IMR-90 (cell line): ENCODE measurements around the gene RUBCN. TPM values are rescaled to one million over a fixed set of nuclear protein-coding genes. Genes with fewer than 3 reads are reported as not detected.

Experiments used
- ATAC-seq: fragments of 200-7000 bp; cut with Tn5 transposase; 2 replicates; pipeline ENCODE4 v1.9.1; 2020; ENCODE audit warnings: low read depth, mild to moderate bottlenecking, moderate library complexity
- BruUV-seq: library from RNA; stranded (reverse); fragments of 400-500 nt; replicated peaks from 2 replicates; lab custom pipeline; 2021; lab: Mats Ljungman, UMichigan
- CTCF ChIA-PET: fragments of 300-600 bp; formaldehyde crosslinking; extraction: SDS; loops from one replicate; lab custom pipeline; 2021; ENCODE audit warnings: antibody characterized with exemption; lab: Yijun Ruan, JAX
- POLR2A ChIA-PET: fragments of 300-600 bp; sonication (Branson Sonifier 250); formaldehyde crosslinking; loops from one replicate; lab custom pipeline; 2022; ENCODE audit warnings: antibody characterized with exemption; ENCODE audit not compliant: unreplicated experiment; lab: Charles Lee
- DNase-seq: peaks from one replicate; pipeline ENCODE4 v3.0.0; 2013
- H2AFZ ChIP-seq: replicated peaks from 2 replicates; pipeline ENCODE3; 2013; ENCODE audit warnings: low read length, mild to moderate bottlenecking; ENCODE audit not compliant: poor library complexity
- H2AK5ac ChIP-seq: 2 replicates; pipeline ENCODE4 v1.6.1; 2013; ENCODE audit warnings: low read depth, low read length, inconsistent platforms
- H2AK9ac ChIP-seq: replicated peaks from 2 replicates; pipeline ENCODE3; 2013; ENCODE audit warnings: mild to moderate bottlenecking, low read depth, low read length, moderate library complexity; ENCODE audit not compliant: poor library complexity
- H2BK120ac ChIP-seq: 2 replicates; pipeline ENCODE4 v1.6.1; 2013; ENCODE audit warnings: low read depth, low read length, inconsistent platforms
- H2BK15ac ChIP-seq: 3 replicates; pipeline ENCODE4 v1.6.1; 2013; ENCODE audit warnings: low read depth, low read length, inconsistent platforms
- H2BK20ac ChIP-seq: 2 replicates; pipeline ENCODE4 v1.6.1; 2013; ENCODE audit warnings: low read depth, mild to moderate bottlenecking, inconsistent platforms, low read length, moderate library complexity
- H2BK5ac ChIP-seq: 2 replicates; pipeline ENCODE4 v1.6.1; 2013; ENCODE audit warnings: mild to moderate bottlenecking, low read depth, low read length, inconsistent platforms; ENCODE audit not compliant: poor library complexity, severe bottlenecking
- H3K14ac ChIP-seq: replicated peaks from 2 replicates; pipeline ENCODE4 v1.6.1; 2013; ENCODE audit warnings: low read depth, low read length, inconsistent platforms
- H3K18ac ChIP-seq: 2 replicates; pipeline ENCODE4 v1.6.1; 2013; ENCODE audit warnings: low read depth, low read length, control low read depth
- H3K23ac ChIP-seq: 2 replicates; pipeline ENCODE4 v1.6.1; 2013; ENCODE audit warnings: low read depth, low read length, inconsistent platforms
- H3K27ac ChIP-seq: 2 replicates; pipeline ENCODE4 v1.5.1; 2013; ENCODE audit warnings: mild to moderate bottlenecking, control low read depth, low read length; ENCODE audit not compliant: insufficient read depth
- H3K27me3 ChIP-seq: 2 replicates; pipeline ENCODE4 v1.6.1; 2013; ENCODE audit warnings: low read length; ENCODE audit not compliant: control insufficient read depth, insufficient read depth
- H3K36me3 ChIP-seq: 2 replicates; pipeline ENCODE4 v1.6.1; 2013; ENCODE audit warnings: low read length, mixed read lengths; ENCODE audit not compliant: control insufficient read depth, insufficient read depth
- H3K4ac ChIP-seq: 2 replicates; pipeline ENCODE4 v1.6.1; 2013; ENCODE audit warnings: low read depth, low read length, inconsistent platforms
- H3K4me1 ChIP-seq: 2 replicates; pipeline ENCODE4 v1.6.1; 2013; ENCODE audit warnings: low read length, mixed read lengths; ENCODE audit not compliant: control insufficient read depth, insufficient read depth
- H3K4me2 ChIP-seq: 2 replicates; pipeline ENCODE4 v1.6.1; 2013; ENCODE audit warnings: low read depth, mild to moderate bottlenecking, control low read depth, low read length, moderate library complexity
- H3K4me3 ChIP-seq: 2 replicates; pipeline ENCODE4 v1.5.1; 2013; ENCODE audit warnings: low read depth, mild to moderate bottlenecking, control low read depth, low read length, moderate library complexity; ENCODE audit not compliant: insufficient read depth
- H3K56ac ChIP-seq: 2 replicates; pipeline ENCODE4 v1.6.1; 2013; ENCODE audit warnings: low read length, inconsistent platforms; ENCODE audit not compliant: insufficient read depth; ENCODE audit errors: extremely low read depth
- H3K79me1 ChIP-seq, 2 experiments: 2 replicates each; pipeline ENCODE4 v1.6.1; 2013; ENCODE audit warnings: low read length in 2 of 2, inconsistent platforms in 1 of 2, low read depth in 1 of 2
- H3K9ac ChIP-seq: 2 replicates; pipeline ENCODE4 v1.6.1; 2013; ENCODE audit warnings: low read depth, low read length, control low read depth
- H3K9me1 ChIP-seq: 2 replicates; pipeline ENCODE4 v1.6.1; 2013; ENCODE audit warnings: low read length, inconsistent platforms; ENCODE audit not compliant: insufficient read depth
- H3K9me3 ChIP-seq: 2 replicates; pipeline ENCODE4 v1.6.1; 2013; ENCODE audit warnings: low read length; ENCODE audit not compliant: control insufficient read depth, insufficient read depth
- H4K20me1 ChIP-seq: 2 replicates; pipeline ENCODE4 v1.6.1; 2013; ENCODE audit warnings: low read length, inconsistent platforms; ENCODE audit not compliant: insufficient read depth
- H4K5ac ChIP-seq: 2 replicates; pipeline ENCODE4 v1.6.1; 2013; ENCODE audit warnings: mild to moderate bottlenecking, low read depth, low read length, control low read depth
- H4K8ac ChIP-seq, 2 experiments: 2 replicates each; pipeline ENCODE4 v1.6.1; 2013; ENCODE audit warnings: low read depth in 2 of 2, low read length in 2 of 2, control low read depth in 1 of 2, inconsistent platforms in 1 of 2
- H4K91ac ChIP-seq: 2 replicates; pipeline ENCODE4 v1.6.1; 2013; ENCODE audit warnings: low read depth, low read length, inconsistent platforms; ENCODE audit not compliant: insufficient read depth
- WGBS, 2 experiments: methylation state at CpG; one replicate each; pipeline versions ENCODE4 v1.1.5 to v1.1.7; 2013; ENCODE audit warnings: missing lambda C conversion rate in 2 of 2; ENCODE audit not compliant: insufficient read length in 1 of 2; ENCODE audit errors: extremely low coverage in 2 of 2; 5-methylcytosine and 5-hydroxymethylcytosine counted together
- dilution Hi-C: fragments of 300-500 bp; cut with HindIII; formaldehyde crosslinking; loops from one replicate; pipeline ENCODE4 v1.14.3; 2018; ENCODE audit warnings: low sequenced_read_pairs; ENCODE audit not compliant: unreplicated experiment
- in situ Hi-C: fragments of 300-500 bp; cut with MboI; formaldehyde crosslinking; loops from 3 replicates; pipeline ENCODE4 v1.14.3; 2019; ENCODE audit warnings: low sequenced_read_pairs, inconsistent platforms, mixed read lengths
- intact Hi-C: fragments of 100-400 bp; cut with micrococcal nuclease; formaldehyde crosslinking; loops from 2 replicates; pipeline ENCODE4 v1.10.0; 2022
- polyA plus RNA-seq, 3 experiments: library from polyadenylated mRNA; depleted of rRNA; stranded (reverse); fragments of >200 nt; gene quantifications; 2 replicates each; pipeline ENCODE4 v1.2.3, GENCODE V29; 2012; ENCODE audit warnings: low replicate concordance in 1 of 3
- total RNA-seq: library from RNA; depleted of rRNA; stranded (reverse); fragments of >200 nt; gene quantifications from 2 replicates; pipeline ENCODE4 v1.2.3, GENCODE V29; 2012
- TF ChIP-seq, protein P1 (sequence below): fragments of 150-350 bp; IDR thresholded peaks from 2 replicates; pipeline ENCODE4 v1.6.1; 2016; ENCODE audit warnings: low read depth, mild to moderate bottlenecking, low read length, moderate library complexity, borderline replicate concordance

The RUBCN gene
- total and polyA plus RNA-seq, 2 of the 4 experiments (the other 2 are of a cell fraction) = 10.8 to 12.6 TPM

DNA sequence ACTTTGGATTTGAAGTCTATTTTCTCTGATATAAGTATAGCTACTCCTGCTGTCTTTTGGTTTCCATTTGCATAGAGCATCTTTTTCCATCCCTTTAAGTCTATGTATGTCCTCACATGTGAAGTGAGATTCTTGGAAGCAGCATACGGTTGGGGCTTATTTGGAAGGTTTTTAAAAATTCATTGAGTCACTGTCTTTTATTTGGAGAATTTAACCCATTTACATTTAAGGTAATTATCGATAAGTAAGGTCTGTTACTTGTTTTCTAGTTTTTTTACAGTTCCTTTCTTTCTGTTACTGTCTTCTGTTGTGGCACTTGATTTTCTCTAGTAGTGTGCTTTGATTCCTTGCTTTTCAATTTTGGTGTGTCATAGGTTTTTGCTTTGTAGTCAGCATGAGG, 14.0 kb downstream of the RUBCN start:
- H4K20me1 ChIP-seq = no peaks in the 10 kb centered on the region
- no peak overlapping the region for H3K27ac ChIP-seq
- DNase-seq (no peak), ATAC-seq (no peak)
- H4K91ac ChIP-seq = no peak overlapping the region
- in situ Hi-C loops = no loop called here
- no peak overlapping the region for H2AFZ ChIP-seq
- no peaks in the 10 kb centered on the region for H3K27me3 ChIP-seq
- H2AK9ac ChIP-seq = no peak overlapping the region
- H2AK5ac ChIP-seq = no peak overlapping the region
- BruUV-seq = no TSS peak
- H4K5ac ChIP-seq = no peak overlapping the region
- peaks cover 2% of the 10 kb centered on the region; the same call in 1 of the 2 replicates for H3K9me3 ChIP-seq
- peaks cover 19 to 45% of the 10 kb centered on the region in 2 experiments for H3K79me1 ChIP-seq
- POLR2A ChIA-PET = no interaction called here
- TF ChIP-seq, protein P1, sequence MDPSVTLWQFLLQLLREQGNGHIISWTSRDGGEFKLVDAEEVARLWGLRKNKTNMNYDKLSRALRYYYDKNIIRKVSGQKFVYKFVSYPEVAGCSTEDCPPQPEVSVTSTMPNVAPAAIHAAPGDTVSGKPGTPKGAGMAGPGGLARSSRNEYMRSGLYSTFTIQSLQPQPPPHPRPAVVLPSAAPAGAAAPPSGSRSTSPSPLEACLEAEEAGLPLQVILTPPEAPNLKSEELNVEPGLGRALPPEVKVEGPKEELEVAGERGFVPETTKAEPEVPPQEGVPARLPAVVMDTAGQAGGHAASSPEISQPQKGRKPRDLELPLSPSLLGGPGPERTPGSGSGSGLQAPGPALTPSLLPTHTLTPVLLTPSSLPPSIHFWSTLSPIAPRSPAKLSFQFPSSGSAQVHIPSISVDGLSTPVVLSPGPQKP = no peak
- no peak overlapping the region for H3K14ac ChIP-seq
- H3K9me1 ChIP-seq = peaks cover 3% of the 10 kb centered on the region
- WGBS, 2 experiments = no CpG with 5 or more reads among the region's 2 CpGs
- H2BK5ac ChIP-seq = no peak overlapping the region
- H2BK15ac ChIP-seq = no peak overlapping the region
- H3K56ac ChIP-seq = no peak overlapping the region
- no peak overlapping the region for H2BK20ac ChIP-seq
- intact Hi-C loops = no loop called here
- dilution Hi-C loops = no loop called here
- CTCF ChIA-PET = no interaction called here
- no peak overlapping the region for H3K9ac ChIP-seq
- H3K23ac ChIP-seq = no peak overlapping the region
- no peak overlapping the region for H3K4me2 ChIP-seq
- H3K36me3 ChIP-seq = no peaks in the 10 kb centered on the region
- H3K4me1 ChIP-seq = no peaks in the 10 kb centered on the region
- no peak overlapping the region for H3K18ac ChIP-seq
- no peak overlapping the region for H2BK120ac ChIP-seq
- no peak overlapping the region for H4K8ac ChIP-seq
- no peak overlapping the region for H3K4ac ChIP-seq
- no peak overlapping the region for H3K4me3 ChIP-seq
